T-helper 17 cell (primary cell): Measurements from ENCODE around the gene ARF5. TPM values are rescaled to one million over a fixed set of nuclear protein-coding genes. Genes with fewer than 3 reads are reported as not detected.
A peak's percentile ranks its signal among the peaks of the same experiment; 100 is the strongest.

Experiments used
- ATAC-seq: fragments of 150-1000 bp; cut with Tn5 transposase; 2 replicates; pipeline ENCODE4 v1.10.0; 2021; ENCODE audit warnings: mild to moderate bottlenecking, moderate library complexity
- DNase-seq, 3 donors: peaks; one replicate each; pipeline versions ENCODE4 v3.0.0 to v3.0.0-alpha.2; 2020 to 2021
- H3K9me3 ChIP-seq: one replicate; pipeline ENCODE4 v1.7.0; 2013; ENCODE audit warnings: low read length, mild to moderate bottlenecking; ENCODE audit not compliant: control insufficient read depth, poor library complexity, severe bottlenecking
- H3K27ac Mint-ChIP-seq: one replicate; pipeline ENCODE4 v1.8.0; 2022; ENCODE audit warnings: mild to moderate bottlenecking, moderate library complexity, mixed read lengths
- H3K27me3 Mint-ChIP-seq: one replicate; pipeline ENCODE4 v1.8.0; 2022; ENCODE audit warnings: mixed read lengths
- H3K36me3 Mint-ChIP-seq: one replicate; pipeline ENCODE4 v1.8.0; 2022; ENCODE audit warnings: low read depth, mixed read lengths
- H3K4me1 Mint-ChIP-seq: one replicate; pipeline ENCODE4 v1.8.0; 2022; ENCODE audit warnings: mild to moderate bottlenecking, mixed read lengths
- H3K4me3 Mint-ChIP-seq: one replicate; pipeline ENCODE4 v1.8.0; 2022; ENCODE audit warnings: mild to moderate bottlenecking, moderate library complexity, mixed read lengths
- total RNA-seq, 4 donors: library from RNA in 2 of 4; stranded (reverse) in 2 of 4; gene quantifications; one replicate each; pipeline ENCODE4 v1.2.3 and lab custom pipeline; 2022 to 2026

ARF5 gene
- total RNA-seq, 2 donors from 2014 or later = 95.5 to 105 TPM

DNA sequence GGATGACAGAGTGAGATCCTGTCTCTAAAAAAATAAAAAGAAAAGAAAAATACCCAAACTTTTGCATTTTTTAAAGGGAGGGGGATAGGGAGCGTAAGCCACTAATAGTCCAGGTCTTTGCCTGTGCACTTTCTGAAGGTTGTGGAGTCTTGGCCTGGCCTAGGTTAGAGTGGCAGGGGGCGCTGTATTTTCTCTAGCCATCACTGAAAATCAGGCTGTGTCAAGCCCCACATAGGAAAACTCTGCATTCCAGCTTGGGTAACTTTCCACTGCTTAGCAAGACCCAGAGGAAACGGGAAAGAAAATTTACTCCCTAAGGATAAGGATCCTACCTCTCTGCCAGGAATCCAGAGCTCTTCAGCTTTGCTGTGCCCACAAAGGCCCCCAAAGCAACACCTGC lies 40.2 kb downstream of the ARF5 start:
- H3K36me3 Mint-ChIP-seq = no peaks in the 10 kb centered on the region
- peaks cover 35% of the 10 kb centered on the region for H3K27me3 Mint-ChIP-seq
- peak overlapping the region; percentile 53 for H3K27ac Mint-ChIP-seq
- ATAC-seq (no peak), DNase-seq (no peak)
- no peak overlapping the region for H3K4me3 Mint-ChIP-seq
- H3K9me3 ChIP-seq = no peaks in the 10 kb centered on the region
- peaks cover 3% of the 10 kb centered on the region for H3K4me1 Mint-ChIP-seq

DNA sequence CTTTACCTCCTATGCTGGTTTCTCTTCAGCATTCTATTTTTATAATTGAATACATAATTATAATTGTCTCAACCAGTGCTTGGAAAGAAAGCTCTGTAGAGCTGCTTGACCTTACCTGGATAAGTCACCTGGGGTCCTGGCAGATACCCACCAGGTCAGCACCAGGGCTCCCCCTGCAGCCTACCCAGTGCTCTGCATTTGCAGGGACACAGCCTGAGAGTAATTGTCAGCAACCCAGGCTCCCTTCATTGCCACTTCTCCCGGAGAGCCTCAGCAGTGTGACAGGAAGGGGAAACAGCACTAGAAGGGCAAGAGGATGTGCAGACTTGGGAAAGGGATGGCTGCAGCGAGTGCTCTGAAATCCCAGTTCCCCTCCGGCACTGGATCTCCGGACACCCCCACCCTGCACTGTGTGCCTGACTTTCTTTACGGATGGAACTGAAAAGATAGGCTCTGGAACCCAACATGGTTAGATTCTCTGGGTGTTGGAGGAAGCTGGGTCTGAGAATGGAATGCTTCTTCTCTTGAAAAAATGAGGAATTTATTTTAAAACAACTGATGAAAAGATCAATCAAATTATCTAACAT lies 41.1 kb downstream of the ARF5 start:
- peak overlapping the region; percentile 53 for H3K27ac Mint-ChIP-seq
- H3K27me3 Mint-ChIP-seq = peaks cover 37% of the 10 kb centered on the region
- ATAC-seq = peak; percentile 54
- no peak overlapping the region for H3K4me3 Mint-ChIP-seq
- no peaks in the 10 kb centered on the region for H3K36me3 Mint-ChIP-seq
- H3K4me1 Mint-ChIP-seq = peaks cover 3% of the 10 kb centered on the region
- no peak for DNase-seq
- H3K9me3 ChIP-seq = no peaks in the 10 kb centered on the region

DNA sequence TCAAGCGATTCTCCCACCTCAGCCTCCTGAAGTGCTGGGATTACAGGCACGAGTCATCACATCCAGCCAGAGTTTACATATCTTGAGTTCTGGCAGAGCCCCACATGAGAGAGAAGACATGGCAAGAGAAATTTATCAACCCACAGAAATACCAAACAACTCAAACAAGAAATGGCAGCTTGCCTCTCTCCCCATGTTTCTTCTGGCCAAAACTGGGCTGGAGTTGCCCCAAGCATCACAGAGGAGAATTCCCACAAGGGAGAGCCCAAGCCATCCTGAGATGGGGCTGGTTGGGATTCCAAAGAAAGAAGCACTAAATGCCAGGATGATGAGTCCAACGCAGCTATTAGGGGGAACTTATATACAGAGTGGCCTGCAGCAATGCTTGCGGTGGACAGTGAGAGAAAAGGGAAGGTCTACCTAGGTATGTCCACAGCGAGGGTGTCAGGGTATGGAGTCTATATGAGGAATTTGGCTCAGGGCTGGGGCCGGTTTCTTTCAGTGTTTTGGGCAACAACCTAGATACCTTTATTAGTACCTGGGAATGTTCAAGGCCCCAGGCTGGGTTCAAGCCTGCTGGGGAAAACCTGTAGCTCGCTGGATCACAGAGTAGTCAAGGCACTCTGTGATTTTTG lies 44.2 kb downstream of the ARF5 start:
- DNase-seq (no peak), ATAC-seq (no peak)
- Mint-ChIP-seq H3K4me3 (no peak overlapping the region), H3K36me3 (peaks cover 4% of the 10 kb centered on the region), H3K27ac (no peak overlapping the region), H3K4me1 (peaks cover 3% of the 10 kb centered on the region), H3K27me3 (peaks cover 57% of the 10 kb centered on the region)
- no peaks in the 10 kb centered on the region for H3K9me3 ChIP-seq

DNA sequence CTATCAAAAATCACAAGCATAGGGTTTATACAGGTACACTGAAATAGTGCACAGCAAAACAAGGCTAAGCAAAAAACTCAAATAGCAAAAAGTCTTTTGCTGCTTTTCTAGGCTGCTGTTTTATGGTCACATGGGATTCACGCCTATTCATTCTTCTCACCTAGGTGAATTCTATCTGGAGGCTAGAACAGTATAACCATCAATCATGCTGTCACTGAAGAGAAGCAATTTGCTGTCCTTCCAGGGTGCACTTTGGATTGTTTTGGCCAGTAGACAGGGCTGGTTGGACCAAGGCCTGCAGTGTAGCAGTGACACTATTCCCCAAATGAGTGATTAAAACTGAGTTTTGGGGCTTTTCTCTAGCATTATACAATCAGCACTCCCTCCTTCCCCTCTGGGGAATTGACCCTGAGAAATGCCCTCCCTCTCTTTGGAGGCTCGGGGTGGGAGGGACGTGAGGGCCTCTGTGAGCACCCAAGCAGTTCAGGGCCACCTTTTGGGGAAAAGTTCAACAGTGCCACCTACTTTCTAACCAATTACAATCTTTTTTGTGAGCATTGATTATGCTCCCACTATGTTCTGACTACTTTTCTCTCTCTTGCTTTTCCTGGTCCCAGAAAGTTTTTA lies 47.6 kb downstream of the ARF5 start:
- Mint-ChIP-seq H3K4me1 (no peaks in the 10 kb centered on the region), H3K4me3 (no peak overlapping the region), H3K27ac (no peak overlapping the region), H3K36me3 (peaks cover 6% of the 10 kb centered on the region), H3K27me3 (peaks cover 87% of the 10 kb centered on the region)
- no peaks in the 10 kb centered on the region for H3K9me3 ChIP-seq
- ATAC-seq (no peak), DNase-seq (no peak)

DNA sequence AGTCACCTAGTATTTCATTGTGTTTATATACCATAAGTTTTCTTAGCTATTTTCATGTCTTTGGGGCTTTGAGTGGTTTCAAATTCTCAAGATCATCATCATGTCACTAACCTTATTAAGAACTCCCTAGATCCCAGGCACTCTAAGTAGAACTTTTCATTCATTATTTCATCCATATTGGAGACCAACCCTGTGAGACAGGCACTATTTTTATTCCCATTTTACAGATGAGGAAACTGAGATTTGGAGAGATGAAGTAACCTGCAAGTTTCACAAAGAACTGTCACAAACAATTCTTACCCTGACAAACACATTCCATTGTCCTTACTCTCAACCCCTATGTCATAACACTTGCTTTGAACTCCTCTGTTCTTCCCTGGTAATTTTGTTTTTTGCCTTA lies 50.0 kb downstream of the ARF5 start:
- H3K27me3 Mint-ChIP-seq = peaks cover 71% of the 10 kb centered on the region
- ATAC-seq (no peak), DNase-seq (no peak)
- peaks cover 6% of the 10 kb centered on the region for H3K36me3 Mint-ChIP-seq
- no peaks in the 10 kb centered on the region for H3K4me1 Mint-ChIP-seq
- H3K4me3 Mint-ChIP-seq = no peak overlapping the region
- no peak overlapping the region for H3K27ac Mint-ChIP-seq
- no peaks in the 10 kb centered on the region for H3K9me3 ChIP-seq

Other genes starting within 250 kb of the ARF5 start
- 10 to 100 TPM; 67.2 to 70.1 TPM for gene ZNF800, start 195.7 kb upstream of the ARF5 start, total RNA-seq
- gene GCC1, start 2.8 kb upstream of the ARF5 start, total RNA-seq = 10 to 100 TPM; 27.4 to 33.6 TPM
- gene FSCN3, start 5.3 kb downstream of the ARF5 start, total RNA-seq = 1 to 10 TPM; 2.5 to 3.4 TPM
- not detected for gene PAX4, start 29.7 kb downstream of the ARF5 start, total RNA-seq
- 100 to 1,000 TPM; 201 to 208 TPM for gene SND1, start 63.8 kb downstream of the ARF5 start, total RNA-seq